ENCODE data around the gene RBFOX2.

The RBFOX2 gene

GRCh38 chr22:35697142-35697541, 331.5 kb downstream of the RBFOX2 start:
- no peak overlapping the region for H3K4ac ChIP-seq (ENCODE audit: low read depth, low read length)

GRCh38 chr22:35695202-35695601, 333.4 kb downstream of the RBFOX2 start:
- Histone ChIP-seq H3K27me3 (ENCODE audit: insufficient read depth, low read length, poor library complexity) (no peaks in the 10 kb centered on the region), H3K23ac (ENCODE audit: low read length) (no peak overlapping the region), H3K4me3 (ENCODE audit: low read length) (no peak overlapping the region), H2AK5ac (ENCODE audit: low read length) (no peak overlapping the region), H3K27ac (ENCODE audit: low read depth, low read length) (no peak overlapping the region), H3K79me1 (ENCODE audit: low read length) (no peaks in the 10 kb centered on the region), H4K8ac (ENCODE audit: low read depth, low read length) (no peak overlapping the region), H3K4ac (ENCODE audit: low read depth, low read length) (no peak overlapping the region), H3K56ac (ENCODE audit: low read length) (no peak overlapping the region), H3K9ac (ENCODE audit: low read length) (no peak overlapping the region), H2BK5ac (ENCODE audit: low read length) (no peak overlapping the region), H3K4me1 (ENCODE audit: control insufficient read depth, low read depth, low read length) (no peaks in the 10 kb centered on the region), H3K79me2 (ENCODE audit: control insufficient read depth, insufficient read depth, low read length) (no peaks in the 10 kb centered on the region), H2BK15ac (replicated peaks; ENCODE audit: low read depth) (no peak overlapping the region), H3K18ac (ENCODE audit: low read length) (no peak overlapping the region), H2BK120ac (ENCODE audit: low read depth, low read length) (no peak overlapping the region), H3K36me3 (ENCODE audit: control insufficient read depth, insufficient read depth, low read length) (no peaks in the 10 kb centered on the region), H3K4me2 (ENCODE audit: low read length) (no peak overlapping the region), H4K5ac (ENCODE audit: low read length) (no peak overlapping the region)
- WGBS (ENCODE audit: extremely low coverage, insufficient coverage, low lambda C conversion rate), result no CpG with 5 or more reads among the region's 13 CpGs
- no peak for DNase-seq

More at GRCh38 chr22:35697142-35697541, 331.5 kb downstream of the RBFOX2 start:
- Histone ChIP-seq H3K36me3 (ENCODE audit: control insufficient read depth, insufficient read depth, low read length) (no peaks in the 10 kb centered on the region), H4K5ac (ENCODE audit: low read length) (no peak overlapping the region), H3K18ac (ENCODE audit: low read length) (no peak overlapping the region), H3K4me3 (ENCODE audit: low read length) (no peak overlapping the region), H4K8ac (ENCODE audit: low read depth, low read length) (no peak overlapping the region), H2AK5ac (ENCODE audit: low read length) (no peak overlapping the region), H3K4me1 (ENCODE audit: control insufficient read depth, low read depth, low read length) (no peaks in the 10 kb centered on the region), H2BK15ac (replicated peaks; ENCODE audit: low read depth) (no peak overlapping the region), H3K79me2 (ENCODE audit: control insufficient read depth, insufficient read depth, low read length) (no peaks in the 10 kb centered on the region), H3K27me3 (ENCODE audit: insufficient read depth, low read length, poor library complexity) (no peaks in the 10 kb centered on the region), H3K23ac (ENCODE audit: low read length) (no peak overlapping the region), H3K79me1 (ENCODE audit: low read length) (no peaks in the 10 kb centered on the region), H2BK120ac (ENCODE audit: low read depth, low read length) (no peak overlapping the region), H3K27ac (ENCODE audit: low read depth, low read length) (no peak overlapping the region), H2BK5ac (ENCODE audit: low read length) (no peak overlapping the region), H3K4me2 (ENCODE audit: low read length) (no peak overlapping the region), H3K56ac (ENCODE audit: low read length) (no peak overlapping the region), H3K9ac (ENCODE audit: low read length) (no peak overlapping the region)
- no CpG with 5 or more reads among the region's 14 CpGs for WGBS (ENCODE audit: extremely low coverage, insufficient coverage, low lambda C conversion rate)
- DNase-seq, result peak; percentile 15

GRCh38 chr22:35690001-35690400, 338.6 kb downstream of the RBFOX2 start:
- no peaks in the 10 kb centered on the region for H3K79me1 ChIP-seq (ENCODE audit: low read length)
- no peak overlapping the region for H3K4me2 ChIP-seq (ENCODE audit: low read length)
- H3K27me3 ChIP-seq (ENCODE audit: insufficient read depth, low read length, poor library complexity), result no peaks in the 10 kb centered on the region
- H3K79me2 ChIP-seq (ENCODE audit: control insufficient read depth, insufficient read depth, low read length), result no peaks in the 10 kb centered on the region
- no peak overlapping the region for H3K23ac ChIP-seq (ENCODE audit: low read length)
- no peaks in the 10 kb centered on the region for H3K36me3 ChIP-seq (ENCODE audit: control insufficient read depth, insufficient read depth, low read length)
- H4K5ac ChIP-seq (ENCODE audit: low read length), result no peak overlapping the region
- no peak overlapping the region for H2BK120ac ChIP-seq (ENCODE audit: low read depth, low read length)
- no peaks in the 10 kb centered on the region for H3K4me1 ChIP-seq (ENCODE audit: control insufficient read depth, low read depth, low read length)
- no peak overlapping the region for H3K4ac ChIP-seq (ENCODE audit: low read depth, low read length)
- WGBS (ENCODE audit: extremely low coverage, insufficient coverage, low lambda C conversion rate), result no CpG with 5 or more reads among the region's 1 CpG
- H3K18ac ChIP-seq (ENCODE audit: low read length), result no peak overlapping the region
- no peak overlapping the region for H4K8ac ChIP-seq (ENCODE audit: low read depth, low read length)
- no peak overlapping the region for H3K56ac ChIP-seq (ENCODE audit: low read length)
- no peak overlapping the region for H3K4me3 ChIP-seq (ENCODE audit: low read length)
- H2BK5ac ChIP-seq (ENCODE audit: low read length), result no peak overlapping the region
- no peak overlapping the region for H2AK5ac ChIP-seq (ENCODE audit: low read length)
- DNase-seq, result no peak
- H2BK15ac ChIP-seq (replicated peaks; ENCODE audit: low read depth), result no peak overlapping the region
- H3K27ac ChIP-seq (ENCODE audit: low read depth, low read length), result no peak overlapping the region
- no peak overlapping the region for H3K9ac ChIP-seq (ENCODE audit: low read length)

GRCh38 chr22:35688913-35689675, 339.5 kb downstream of the RBFOX2 start:
- no peak overlapping the region for H3K27ac ChIP-seq (ENCODE audit: low read depth, low read length)
- H3K23ac ChIP-seq (ENCODE audit: low read length), result no peak overlapping the region
- H3K56ac ChIP-seq (ENCODE audit: low read length), result no peak overlapping the region
- no peak overlapping the region for H2BK120ac ChIP-seq (ENCODE audit: low read depth, low read length)
- H3K4me3 ChIP-seq (ENCODE audit: low read length), result no peak overlapping the region
- H2BK5ac ChIP-seq (ENCODE audit: low read length), result no peak overlapping the region
- no peak overlapping the region for H3K18ac ChIP-seq (ENCODE audit: low read length)
- no peaks in the 10 kb centered on the region for H3K36me3 ChIP-seq (ENCODE audit: control insufficient read depth, insufficient read depth, low read length)
- no peak overlapping the region for H4K8ac ChIP-seq (ENCODE audit: low read depth, low read length)
- no peak overlapping the region for H3K4ac ChIP-seq (ENCODE audit: low read depth, low read length)
- no peak overlapping the region for H3K9ac ChIP-seq (ENCODE audit: low read length)
- no peaks in the 10 kb centered on the region for H3K79me1 ChIP-seq (ENCODE audit: low read length)
- H2AK5ac ChIP-seq (ENCODE audit: low read length), result no peak overlapping the region
- no peaks in the 10 kb centered on the region for H3K27me3 ChIP-seq (ENCODE audit: insufficient read depth, low read length, poor library complexity)
- no CpG with 5 or more reads among the region's 10 CpGs for WGBS (ENCODE audit: extremely low coverage, insufficient coverage, low lambda C conversion rate)
- H3K79me2 ChIP-seq (ENCODE audit: control insufficient read depth, insufficient read depth, low read length), result no peaks in the 10 kb centered on the region
- no peak overlapping the region for H4K5ac ChIP-seq (ENCODE audit: low read length)
- DNase-seq, result no peak
- H2BK15ac ChIP-seq (replicated peaks; ENCODE audit: low read depth), result no peak overlapping the region
- no peak overlapping the region for H3K4me2 ChIP-seq (ENCODE audit: low read length)
- H3K4me1 ChIP-seq (ENCODE audit: control insufficient read depth, low read depth, low read length), result no peaks in the 10 kb centered on the region
